Breast epithelium (tissue), 4 donors: ENCODE results near the gene PRDM7. TPM values are rescaled to one million over a fixed set of nuclear protein-coding genes. Genes with fewer than 3 reads are reported as not detected.
"Not testable (repeated sequence)": the region's sequence is repeated elsewhere in the genome, so short reads cannot be mapped to it uniquely, and the experiment has no call there.

Source experiments
- DNase-seq, 2 donors: peaks; one replicate each; pipeline ENCODE4 v3.0.0-alpha.2; 2019; ENCODE audit warnings: low spot score in 2 of 2
- H3K27ac ChIP-seq, 2 donors: fragments of 200-600 bp; sonication (generic) in 1 of 2; one replicate each; pipeline ENCODE4 v1.5.1; 2016 to 2019; ENCODE audit warnings: mild to moderate bottlenecking in 1 of 2
- H3K27me3 ChIP-seq, 2 donors: fragments of 200-600 bp; sonication (generic) in 1 of 2; one replicate each; pipeline versions ENCODE4 v1.5.1 to v1.6.0; 2017 to 2019; ENCODE audit warnings: control low read depth in 1 of 2, mild to moderate bottlenecking in 1 of 2
- H3K36me3 ChIP-seq: fragments of 200-600 bp; one replicate; pipeline ENCODE4 v1.5.1; 2019
- H3K4me1 ChIP-seq, 2 donors: fragments of 200-600 bp; sonication (generic); one replicate each; pipeline ENCODE4 v1.5.1; 2016 to 2019; ENCODE audit warnings: control low read depth in 1 of 2
- H3K4me3 ChIP-seq, 3 donors: fragments of 200-600 bp; sonication (generic); 1 replicate in 2 of 3; 2 replicates in 1 of 3; pipeline ENCODE4 v1.5.1; 2016 to 2019; ENCODE audit warnings: mild to moderate bottlenecking in 3 of 3, moderate library complexity in 2 of 3
- H3K9me3 ChIP-seq, 2 donors: fragments of 200-600 bp; sonication (generic) in 1 of 2; one replicate each; pipeline ENCODE4 v1.5.1; 2016 to 2019; ENCODE audit warnings: control low read depth in 1 of 2
- CTCF ChIP-seq, 3 donors: fragments of 450-650 bp; IDR thresholded peaks; one replicate each; pipeline ENCODE4 v1.5.1; 2016 to 2017; ENCODE audit warnings: antibody characterized with exemption in 3 of 3, mild to moderate bottlenecking in 3 of 3, moderate library complexity in 3 of 3
- POLR2A ChIP-seq: fragments of 450-650 bp; IDR thresholded peaks from one replicate; pipeline ENCODE4 v1.6.1; 2016; ENCODE audit warnings: antibody characterized with exemption, mild to moderate bottlenecking, moderate library complexity
- POLR2AphosphoS5 ChIP-seq, 3 donors: sonication (generic); formaldehyde crosslinking; IDR thresholded peaks; one replicate each; pipeline ENCODE4 v1.6.1; 2017; ENCODE audit warnings: antibody characterized with exemption in 3 of 3
- intact Hi-C: fragments of 100-400 bp; cut with DNase I; formaldehyde crosslinking; loops from one replicate; pipeline ENCODE4 v1.15.1; 2023; ENCODE audit warnings: low total_unique reads
- total RNA-seq, 3 donors: library from RNA; depleted of rRNA; stranded (reverse); fragments of >200 nt; gene quantifications; one replicate each; pipeline ENCODE4 v1.1.0, GENCODE V29; 2016

Gene PRDM7
- total RNA-seq, 3 donors from 2014 or later, result not detected

GRCh38 chr16:90009172-90009899 lies 67.8 kb downstream of the PRDM7 start:
- Histone ChIP-seq H3K4me3 (no peak overlapping the region), H3K4me1 (no peaks in the 10 kb centered on the region), H3K27ac (no peak overlapping the region), H3K36me3 (no peaks in the 10 kb centered on the region), H3K27me3 (no peaks in the 10 kb centered on the region), H3K9me3 (no peaks in the 10 kb centered on the region)
- DNase-seq, result no peak
- TF ChIP-seq POLR2A (no peak), POLR2AphosphoS5 (IDR thresholded peaks at IDR 0.05) (no peak), CTCF (IDR thresholded peaks at IDR 0.05) (no peak)
- intact Hi-C loops, result no loop called here

- H3K4me1 ChIP-seq, result no peaks in the 10 kb centered on the region
- TF ChIP-seq CTCF (IDR thresholded peaks at IDR 0.05) (no peak), POLR2AphosphoS5 (IDR thresholded peaks at IDR 0.05) (no peak)
Measured at GRCh38 chr16:90008708-90009145, 68.4 kb downstream of the PRDM7 start.

GRCh38 chr16:90007635-90008234 lies 69.4 kb downstream of the PRDM7 start:
- intact Hi-C loops, DNase-seq, H3K4me1 ChIP-seq, H3K27me3 ChIP-seq, H3K27ac ChIP-seq, H3K36me3 ChIP-seq, H3K4me3 ChIP-seq, H3K9me3 ChIP-seq: not testable (repeated sequence)

More at GRCh38 chr16:90008708-90009145, 68.4 kb downstream of the PRDM7 start:
- Histone ChIP-seq H3K9me3 (no peaks in the 10 kb centered on the region), H3K36me3 (no peaks in the 10 kb centered on the region), H3K4me3 (no peak overlapping the region), H3K27me3 (no peaks in the 10 kb centered on the region), H3K27ac (no peak overlapping the region)
- intact Hi-C loops, result no loop called here
- no peak for DNase-seq

GRCh38 chr16:90007015-90007414 lies 70.1 kb downstream of the PRDM7 start:
- Histone ChIP-seq H3K4me1 (no peaks in the 10 kb centered on the region), H3K27me3 (no peaks in the 10 kb centered on the region), H3K4me3 (no peak overlapping the region), H3K36me3 (no peaks in the 10 kb centered on the region), H3K9me3 (no peaks in the 10 kb centered on the region), H3K27ac (no peak overlapping the region)
- intact Hi-C loops, result no loop called here
- no peak for DNase-seq
- TF ChIP-seq POLR2A (no peak), CTCF (IDR thresholded peaks at IDR 0.05) (no peak), POLR2AphosphoS5 (IDR thresholded peaks at IDR 0.05) (no peak)

Other genes starting within 250 kb of the PRDM7 start
- gene SPIRE2, start 248.9 kb downstream of the PRDM7 start, total RNA-seq, result 10 to 100 TPM in 1 of 3 donors, 1 to 10 TPM in 2; 1.3 to 11.1 (median 7.8) TPM
- gene TCF25, start 203.7 kb downstream of the PRDM7 start, total RNA-seq, result 100 to 1,000 TPM; 169 to 243 (median 176) TPM
- 1 to 10 TPM; 3.7 to 7.2 (median 3.8) TPM for gene MC1R, start 158.5 kb downstream of the PRDM7 start, total RNA-seq
- gene TUBB3, start 154.0 kb downstream of the PRDM7 start, total RNA-seq, result 1 to 10 TPM; 1.6 to 2.9 (median 1.8) TPM
- 10 to 100 TPM; 58.0 to 87.2 (median 75.2) TPM for gene DEF8, start 128.6 kb downstream of the PRDM7 start, total RNA-seq
- 1 to 10 TPM; 3.7 to 7.9 (median 6.0) TPM for gene DBNDD1, start 57.9 kb downstream of the PRDM7 start, total RNA-seq